Measurements from ENCODE around the gene TNPO2.

Gene TNPO2

GRCh38 chr19:12723641-12724426, at the start of gene TNPO2:
Gene TNPO2, minus strand, starts transcription at chr19:12723932. Its CDS starts 2,955 bp downstream, at chr19:12720977.
- DNase-seq (ENCODE audit: low spot score): peak; percentile 58

GRCh38 chr19:12772323-12772722, 48.6 kb upstream of the TNPO2 start:
- DNase-seq (ENCODE audit: low spot score): no peak

GRCh38 chr19:12770922-12771321, 47.2 kb upstream of the TNPO2 start:
- no peak for DNase-seq (ENCODE audit: low spot score)

GRCh38 chr19:12769689-12770088, 46.0 kb upstream of the TNPO2 start:
- DNase-seq (ENCODE audit: low spot score): no peak

GRCh38 chr19:12767666-12768065, 43.9 kb upstream of the TNPO2 start:
- DNase-seq (ENCODE audit: low spot score): no peak

- no peak for DNase-seq (ENCODE audit: low spot score)
Observed at GRCh38 chr19:12767150-12767549, 43.4 kb upstream of the TNPO2 start.

GRCh38 chr19:12766051-12766521, 42.4 kb upstream of the TNPO2 start:
- peak; percentile 64 for DNase-seq (ENCODE audit: low spot score)

- no peak for DNase-seq (ENCODE audit: low spot score)
Observed at GRCh38 chr19:12764698-12765097, 41.0 kb upstream of the TNPO2 start.

- no peak for DNase-seq (ENCODE audit: low spot score)
Observed at GRCh38 chr19:12763100-12763499, 39.4 kb upstream of the TNPO2 start.

- no peak for DNase-seq (ENCODE audit: low spot score)
Observed at GRCh38 chr19:12759686-12760085, 36.0 kb upstream of the TNPO2 start.

GRCh38 chr19:12757544-12758274, 34.0 kb upstream of the TNPO2 start:
- peak; percentile 87 for DNase-seq (ENCODE audit: low spot score)

- no peak for DNase-seq (ENCODE audit: low spot score)
Observed at GRCh38 chr19:12756150-12756883, 32.6 kb upstream of the TNPO2 start.

- DNase-seq (ENCODE audit: low spot score): no peak
Observed at GRCh38 chr19:12754465-12755196, 30.9 kb upstream of the TNPO2 start.

- no peak for DNase-seq (ENCODE audit: low spot score)
Observed at GRCh38 chr19:12752056-12752781, 28.5 kb upstream of the TNPO2 start.

GRCh38 chr19:12751635-12752034, 27.9 kb upstream of the TNPO2 start, which contains the start of gene BEST2:
Gene BEST2, plus strand, starts transcription at chr19:12751791. Its CDS starts 802 bp downstream, at chr19:12752593.
- no peak for DNase-seq (ENCODE audit: low spot score)

- DNase-seq (ENCODE audit: low spot score): no peak
Observed at GRCh38 chr19:12750851-12751250, 27.1 kb upstream of the TNPO2 start.

- no peak for DNase-seq (ENCODE audit: low spot score)
Observed at GRCh38 chr19:12749938-12750521, 26.3 kb upstream of the TNPO2 start.

- no peak for DNase-seq (ENCODE audit: low spot score)
Observed at GRCh38 chr19:12748489-12748888, 24.8 kb upstream of the TNPO2 start.

GRCh38 chr19:12745166-12745897, 21.6 kb upstream of the TNPO2 start:
- no peak for DNase-seq (ENCODE audit: low spot score)

GRCh38 chr19:12737835-12738351, 14.2 kb upstream of the TNPO2 start:
- DNase-seq (ENCODE audit: low spot score): no peak
